Esophagus muscularis mucosa (tissue), 3 donors: Measurements from ENCODE around the gene NCR2.

ENCODE experiments used
- POLR2A ChIP-seq: fragments of 450-650 bp; IDR thresholded peaks from one replicate; pipeline ENCODE4 v1.6.1; 2017; ENCODE audit warnings: antibody characterized with exemption, moderate library complexity, mild to moderate bottlenecking, low read depth
- POLR2AphosphoS5 ChIP-seq, 2 donors: sonication (generic); formaldehyde crosslinking; IDR thresholded peaks; one replicate each; pipeline ENCODE4 v1.6.1; 2017; ENCODE audit warnings: antibody characterized with exemption in 2 of 2
- TF ChIP-seq, protein P1 (sequence below), 3 experiments: fragments of 200-600 bp in 2 of 3; fragments of 450-650 bp in 1 of 3; sonication (generic) in 2 of 3; IDR thresholded peaks; one replicate each; pipeline ENCODE4 v1.5.1; 2017 to 2019; ENCODE audit warnings: antibody characterized with exemption in 3 of 3, mild to moderate bottlenecking in 2 of 3, moderate library complexity in 1 of 3

- TF ChIP-seq POLR2AphosphoS5 (IDR thresholded peaks at IDR 0.05) = no peak
- TF ChIP-seq, protein P1, sequence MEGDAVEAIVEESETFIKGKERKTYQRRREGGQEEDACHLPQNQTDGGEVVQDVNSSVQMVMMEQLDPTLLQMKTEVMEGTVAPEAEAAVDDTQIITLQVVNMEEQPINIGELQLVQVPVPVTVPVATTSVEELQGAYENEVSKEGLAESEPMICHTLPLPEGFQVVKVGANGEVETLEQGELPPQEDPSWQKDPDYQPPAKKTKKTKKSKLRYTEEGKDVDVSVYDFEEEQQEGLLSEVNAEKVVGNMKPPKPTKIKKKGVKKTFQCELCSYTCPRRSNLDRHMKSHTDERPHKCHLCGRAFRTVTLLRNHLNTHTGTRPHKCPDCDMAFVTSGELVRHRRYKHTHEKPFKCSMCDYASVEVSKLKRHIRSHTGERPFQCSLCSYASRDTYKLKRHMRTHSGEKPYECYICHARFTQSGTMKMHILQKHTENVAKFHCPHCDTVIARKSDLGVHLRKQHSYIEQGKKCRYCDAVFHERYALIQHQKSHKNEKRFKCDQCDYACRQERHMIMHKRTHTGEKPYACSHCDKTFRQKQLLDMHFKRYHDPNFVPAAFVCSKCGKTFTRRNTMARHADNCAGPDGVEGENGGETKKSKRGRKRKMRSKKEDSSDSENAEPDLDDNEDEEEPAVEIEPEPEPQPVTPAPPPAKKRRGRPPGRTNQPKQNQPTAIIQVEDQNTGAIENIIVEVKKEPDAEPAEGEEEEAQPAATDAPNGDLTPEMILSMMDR (IDR thresholded peaks at IDR 0.05) = no peak
- no peak for TF ChIP-seq POLR2A
Measured at GRCh38 chr6:41325446-41326066, 9.9 kb upstream of the NCR2 start.
